T-helper 1 cell (primary cell): ENCODE measurements around the gene THBS4.

Source experiments
- DNase-seq, 5 donors: peaks; one replicate each; pipeline ENCODE4 v3.0.0-alpha.2; 2012 to 2020

The THBS4 gene

GRCh38 chr5:80122579-80122978 is 87.4 kb downstream of the THBS4 start:
- DNase-seq: no peak

GRCh38 chr5:80124121-80124918 is 89.2 kb downstream of the THBS4 start:
- DNase-seq: no peak

GRCh38 chr5:80125022-80125961 is 90.1 kb downstream of the THBS4 start:
- no peak for DNase-seq

GRCh38 chr5:80125962-80126480 is 90.9 kb downstream of the THBS4 start:
- peak in 1 of 5 donors; percentile 81 for DNase-seq

- DNase-seq: peak in 1 of 5 donors; percentile 27
Observed at GRCh38 chr5:80127116-80127552, 92.0 kb downstream of the THBS4 start.

GRCh38 chr5:80128141-80128540 is 93.0 kb downstream of the THBS4 start:
- no peak for DNase-seq

- no peak for DNase-seq
Observed at GRCh38 chr5:80129146-80129545, 94.0 kb downstream of the THBS4 start.
